Stimulated activated CD4-positive, alpha-beta T cell treated with anti-CD3 and anti-CD28 coated beads, Interleukin-2, amount 100 ng/mL, for 48 hours (primary cell): ENCODE measurements around the gene GMDS.

Experiments
- DNase-seq, 2 donors: peaks; one replicate each; pipeline ENCODE4 v3.0.0-alpha.2; 2020

The GMDS gene

GRCh38 chr6:2173203-2173961 lies 72.0 kb downstream of the GMDS start:
- no peak for DNase-seq

DNA sequence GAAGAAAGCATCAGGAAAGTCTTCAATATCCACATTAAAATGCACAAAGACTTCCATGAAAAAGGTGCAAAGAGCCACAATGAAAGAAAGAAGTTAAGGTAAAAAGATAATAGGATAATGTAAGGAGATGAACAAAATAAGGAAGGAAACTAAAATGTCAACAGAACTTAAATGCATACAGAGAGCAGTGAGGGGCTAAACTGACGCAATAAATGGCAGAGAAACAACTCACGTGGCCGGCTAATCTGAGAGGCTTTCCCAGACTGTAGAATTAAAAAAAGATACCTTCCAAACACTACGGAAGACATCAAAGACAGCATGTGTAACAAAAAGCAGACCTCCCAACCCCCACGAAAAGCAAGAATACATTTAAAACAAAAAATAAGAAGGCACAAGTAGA lies 73.7 kb downstream of the GMDS start:
- no peak for DNase-seq

DNA sequence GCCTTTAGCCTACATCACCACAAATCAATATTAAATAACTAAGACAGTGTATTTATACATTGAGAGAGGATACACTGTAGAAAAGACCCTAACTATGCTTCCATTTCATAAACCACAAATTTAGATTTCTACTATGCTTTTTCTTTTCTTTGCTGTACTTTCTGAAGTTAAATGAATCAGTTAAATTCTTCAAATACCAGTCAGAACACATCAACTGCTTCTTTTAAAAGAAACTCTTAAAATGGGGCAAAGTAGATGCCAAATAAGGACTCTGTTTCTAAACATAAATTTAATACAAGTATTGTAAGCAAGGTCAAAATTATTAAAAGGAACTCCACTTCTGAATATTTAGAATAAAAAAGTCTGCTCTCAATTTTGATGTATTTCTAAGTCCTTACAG lies 76.9 kb downstream of the GMDS start:
- no peak for DNase-seq

GRCh38 chr6:2166717-2167116 lies 78.7 kb downstream of the GMDS start:
- DNase-seq = no peak

GRCh38 chr6:2165286-2165685 lies 80.1 kb downstream of the GMDS start:
- no peak for DNase-seq

GRCh38 chr6:2164481-2164880 lies 80.9 kb downstream of the GMDS start:
- DNase-seq = no peak

- no peak for DNase-seq
Observed at GRCh38 chr6:2162079-2162445, 83.3 kb downstream of the GMDS start.

DNA sequence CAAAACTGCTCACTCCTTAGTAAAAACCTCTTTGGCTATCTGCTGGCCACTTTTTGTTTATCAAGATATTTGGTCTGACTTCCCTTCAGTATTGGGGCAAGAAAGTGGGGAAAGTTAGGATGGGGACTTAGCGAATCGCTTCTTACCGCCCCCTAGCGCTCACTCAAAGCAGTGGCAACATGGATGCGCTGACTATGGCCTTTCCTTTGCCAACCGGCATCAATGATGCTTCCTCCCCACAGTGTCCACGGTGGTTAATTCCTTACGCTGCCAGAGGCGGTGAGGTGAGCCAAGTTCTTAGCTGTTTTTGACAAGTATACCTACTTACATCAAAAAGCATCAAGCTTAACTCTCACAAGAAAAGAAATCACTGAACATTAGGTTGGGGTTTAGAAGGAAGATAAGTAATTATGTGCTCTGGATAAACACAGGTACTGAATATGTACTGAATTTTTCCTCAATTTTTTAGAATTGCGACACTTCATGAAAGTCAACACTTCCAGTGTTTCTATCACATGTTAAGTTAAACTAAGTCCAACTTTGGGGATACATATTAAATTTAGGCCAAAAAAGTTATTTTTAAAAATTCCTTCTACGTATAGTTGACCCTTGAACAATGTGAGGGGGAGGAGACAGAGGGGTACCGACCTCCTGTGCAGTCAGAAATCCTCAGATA lies 86.7 kb downstream of the GMDS start:
- DNase-seq = no peak

DNA sequence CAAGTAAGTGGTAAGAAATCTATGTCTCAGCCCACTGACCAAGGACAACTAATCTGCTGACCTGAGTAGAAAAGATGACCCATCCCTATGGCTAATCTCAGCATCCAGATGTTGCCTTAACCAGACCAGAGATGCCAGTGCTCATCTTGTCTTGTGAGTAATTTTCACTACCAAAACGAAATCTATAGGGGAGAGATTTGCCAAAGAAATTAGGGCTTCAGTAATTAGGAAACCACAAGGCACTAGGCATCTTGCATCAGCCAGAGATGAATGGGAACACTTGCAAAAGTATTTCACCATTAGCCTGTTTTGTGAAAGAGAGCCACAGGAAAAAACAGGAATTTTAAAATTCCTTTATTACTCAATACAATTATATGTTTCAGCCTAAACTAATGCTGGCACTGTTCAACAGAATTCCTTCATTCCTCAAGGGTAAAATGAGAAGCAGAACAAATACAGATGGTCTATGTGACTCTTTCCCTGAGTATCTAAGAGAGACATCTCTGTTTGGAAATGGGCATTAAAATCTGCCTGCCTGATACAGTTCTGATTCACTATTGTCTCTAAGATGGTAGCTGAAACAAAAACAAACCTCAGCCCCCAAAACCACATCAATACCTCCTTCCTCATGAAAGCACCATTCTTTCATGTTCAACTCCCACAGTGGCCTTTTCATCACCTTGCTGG lies 87.8 kb downstream of the GMDS start:
- no peak for DNase-seq

GRCh38 chr6:2155206-2155605 lies 90.2 kb downstream of the GMDS start:
- DNase-seq = no peak

DNA sequence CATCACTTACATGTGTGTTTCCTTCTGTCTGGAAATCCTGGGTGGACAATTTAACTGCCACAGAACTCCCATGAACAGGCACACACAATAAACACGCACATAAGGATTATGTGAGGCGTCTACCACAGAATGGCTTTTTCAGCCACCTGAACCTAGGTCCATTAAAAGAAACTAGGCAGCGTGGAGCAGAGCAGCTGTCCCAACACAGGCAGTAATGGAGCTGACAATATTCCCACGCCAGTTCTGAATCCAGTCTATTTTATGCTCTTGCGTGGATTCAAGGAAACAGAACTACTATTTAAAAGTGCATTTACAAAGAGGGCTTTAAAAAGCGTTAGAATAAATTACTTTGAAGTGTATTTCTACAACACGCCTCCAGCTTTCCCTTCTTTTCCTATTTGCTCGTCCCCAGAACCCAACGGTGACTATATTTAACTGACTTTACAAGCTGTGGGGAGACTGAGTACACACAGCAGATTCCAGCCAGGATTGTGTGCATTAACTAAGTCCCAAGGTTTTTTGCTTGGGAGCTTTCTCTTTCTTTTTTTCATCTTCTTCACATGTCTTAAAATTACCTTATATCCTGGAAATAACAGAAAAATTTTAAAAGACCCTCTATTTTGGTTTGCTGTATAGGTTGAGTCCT lies 95.9 kb downstream of the GMDS start:
- no peak for DNase-seq

GRCh38 chr6:2148748-2149147 lies 96.7 kb downstream of the GMDS start:
- DNase-seq = no peak

DNA sequence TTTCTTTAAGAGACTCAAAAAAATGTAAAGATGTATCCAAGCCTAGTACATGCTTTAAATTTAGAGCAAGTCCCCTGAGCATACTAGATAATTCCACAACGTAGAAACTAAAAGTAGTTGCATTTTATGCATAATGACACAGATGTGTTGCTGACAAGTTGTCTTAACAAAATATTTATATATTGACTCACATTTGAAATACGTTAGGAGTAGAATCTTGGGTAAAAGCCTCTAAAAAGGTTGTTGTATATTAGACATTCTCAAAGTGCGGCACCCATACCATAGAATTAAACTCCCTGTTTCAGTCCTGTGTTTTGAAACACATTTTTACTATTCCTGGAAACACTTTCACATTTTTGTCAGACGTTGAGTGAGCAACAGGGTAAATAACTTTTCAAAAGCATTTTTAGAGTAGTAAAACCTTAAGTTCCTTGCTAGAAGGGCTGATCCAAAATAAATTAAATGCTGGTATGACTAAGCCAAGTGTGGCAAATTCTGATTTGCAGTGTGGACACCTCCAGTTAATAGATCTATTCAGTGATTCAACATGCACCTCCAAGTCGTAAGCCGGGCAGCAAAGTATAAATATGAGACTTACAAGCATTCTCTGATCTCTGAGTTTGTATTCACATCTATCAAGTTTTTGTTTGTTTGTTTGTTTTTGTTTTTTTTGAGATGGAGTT lies 97.5 kb downstream of the GMDS start:
- no peak for DNase-seq

- no peak for DNase-seq
Observed at GRCh38 chr6:2147261-2147660, 98.1 kb downstream of the GMDS start.

DNA sequence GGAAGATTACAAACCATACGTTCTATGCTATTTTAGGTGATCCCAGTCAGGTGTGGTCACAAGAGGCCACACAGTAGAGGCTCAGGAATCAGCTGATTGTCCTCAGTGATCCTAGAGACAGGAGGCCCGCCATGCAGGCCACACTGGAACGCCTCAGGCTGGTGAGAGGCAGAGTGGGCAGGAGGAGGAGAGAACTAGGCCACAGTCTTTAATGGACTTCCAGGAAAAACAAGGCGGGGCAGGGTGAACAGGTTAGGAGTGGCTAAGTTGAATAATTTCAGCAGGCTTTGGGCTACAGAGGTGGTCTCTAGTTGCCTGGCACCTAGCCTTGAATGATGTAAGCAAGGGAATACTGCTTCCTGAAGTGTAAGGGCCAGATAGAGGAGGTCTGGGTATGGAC lies 101.2 kb downstream of the GMDS start:
- DNase-seq = no peak

- DNase-seq = no peak
Observed at GRCh38 chr6:2141644-2142290, 103.6 kb downstream of the GMDS start.

DNA sequence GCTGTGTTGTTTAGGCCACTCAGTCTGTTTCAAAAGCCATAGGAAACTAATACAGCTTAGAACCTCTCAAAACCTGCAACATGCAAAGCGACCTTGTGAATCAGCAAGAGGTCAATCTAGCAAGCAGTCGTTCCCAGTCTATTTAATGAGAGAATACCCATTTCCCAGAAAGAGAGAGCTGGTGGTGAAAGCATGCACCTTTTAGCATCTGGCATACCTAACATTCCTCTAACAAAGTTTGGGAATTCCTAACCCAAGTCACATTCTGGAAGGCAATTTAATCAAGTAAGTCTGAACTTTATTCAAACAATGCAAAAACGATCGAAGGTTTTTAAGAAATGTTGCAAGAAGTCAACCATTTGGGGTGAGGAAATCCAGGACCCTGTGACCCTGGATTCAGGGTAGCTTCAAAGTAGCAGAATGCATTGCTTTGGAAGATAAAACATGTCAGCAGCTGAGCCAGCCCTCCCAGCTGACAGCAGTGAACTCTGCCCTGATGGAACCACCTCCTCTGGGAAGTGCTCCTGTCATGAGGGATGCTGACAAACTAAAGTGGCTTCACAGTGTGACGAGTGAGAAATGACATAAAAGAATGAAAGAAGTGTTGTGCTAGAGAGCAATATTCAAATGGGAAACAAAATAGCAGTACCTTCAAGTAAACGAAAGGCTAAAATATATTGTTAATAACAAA lies 104.8 kb downstream of the GMDS start:
- DNase-seq = no peak

GRCh38 chr6:2135401-2135800 lies 110.0 kb downstream of the GMDS start:
- no peak for DNase-seq

- no peak for DNase-seq
Observed at GRCh38 chr6:2134554-2134953, 110.9 kb downstream of the GMDS start.

- DNase-seq = no peak
Observed at GRCh38 chr6:2133716-2134310, 111.6 kb downstream of the GMDS start.

GRCh38 chr6:2132916-2133315 lies 112.5 kb downstream of the GMDS start:
- no peak for DNase-seq

- no peak for DNase-seq
Observed at GRCh38 chr6:2132416-2132815, 113.0 kb downstream of the GMDS start.
